ENCODE data around the gene CCER1.

DNA sequence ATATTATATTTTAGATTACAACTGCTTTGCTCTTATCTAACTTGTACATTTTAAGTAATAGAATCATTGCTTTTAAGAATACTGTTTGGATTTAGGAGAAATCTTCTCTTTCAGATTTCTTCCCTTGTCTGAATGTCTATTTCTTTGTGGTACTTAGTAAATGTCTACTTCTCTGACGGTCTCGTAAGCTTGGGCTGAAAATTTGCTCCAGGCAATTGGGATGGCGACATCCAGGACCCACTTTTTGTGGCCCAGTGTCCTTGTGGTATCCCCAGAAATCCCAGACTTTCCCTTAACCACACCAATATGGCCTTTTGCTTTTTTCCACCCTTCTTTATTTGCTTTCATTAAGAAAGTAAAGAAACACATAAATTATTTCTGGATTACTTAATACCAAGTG lies 24.0 kb upstream of the CCER1 start:
- TF ChIP-seq, protein P1, sequence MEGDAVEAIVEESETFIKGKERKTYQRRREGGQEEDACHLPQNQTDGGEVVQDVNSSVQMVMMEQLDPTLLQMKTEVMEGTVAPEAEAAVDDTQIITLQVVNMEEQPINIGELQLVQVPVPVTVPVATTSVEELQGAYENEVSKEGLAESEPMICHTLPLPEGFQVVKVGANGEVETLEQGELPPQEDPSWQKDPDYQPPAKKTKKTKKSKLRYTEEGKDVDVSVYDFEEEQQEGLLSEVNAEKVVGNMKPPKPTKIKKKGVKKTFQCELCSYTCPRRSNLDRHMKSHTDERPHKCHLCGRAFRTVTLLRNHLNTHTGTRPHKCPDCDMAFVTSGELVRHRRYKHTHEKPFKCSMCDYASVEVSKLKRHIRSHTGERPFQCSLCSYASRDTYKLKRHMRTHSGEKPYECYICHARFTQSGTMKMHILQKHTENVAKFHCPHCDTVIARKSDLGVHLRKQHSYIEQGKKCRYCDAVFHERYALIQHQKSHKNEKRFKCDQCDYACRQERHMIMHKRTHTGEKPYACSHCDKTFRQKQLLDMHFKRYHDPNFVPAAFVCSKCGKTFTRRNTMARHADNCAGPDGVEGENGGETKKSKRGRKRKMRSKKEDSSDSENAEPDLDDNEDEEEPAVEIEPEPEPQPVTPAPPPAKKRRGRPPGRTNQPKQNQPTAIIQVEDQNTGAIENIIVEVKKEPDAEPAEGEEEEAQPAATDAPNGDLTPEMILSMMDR (IDR thresholded peaks at IDR 0.05; ENCODE audit: low read depth, low read length), result no peak
- TF ChIP-seq POLR2A (IDR thresholded peaks at IDR 0.05; ENCODE audit: extremely low read depth, insufficient read length), result no peak
- TF ChIP-seq, protein P2, sequence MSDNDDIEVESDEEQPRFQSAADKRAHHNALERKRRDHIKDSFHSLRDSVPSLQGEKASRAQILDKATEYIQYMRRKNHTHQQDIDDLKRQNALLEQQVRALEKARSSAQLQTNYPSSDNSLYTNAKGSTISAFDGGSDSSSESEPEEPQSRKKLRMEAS (IDR thresholded peaks at IDR 0.05; ENCODE audit: low read depth, low read length), result no peak
